Glomerular endothelial cell (primary cell): ENCODE results near the gene USP53. TPM values are rescaled to one million over a fixed set of nuclear protein-coding genes. Genes with fewer than 3 reads are reported as not detected.
"Not testable (repeated sequence)": the region's sequence is repeated elsewhere in the genome, so short reads cannot be mapped to it uniquely, and the experiment has no call there.

Source experiments
- DNase-seq: peaks from one replicate; pipeline ENCODE4 v3.0.0-alpha.2; 2011; ENCODE audit warnings: low read depth, low spot score; ENCODE audit errors: extremely low read depth
- total RNA-seq: library from RNA; depleted of rRNA; stranded (reverse); fragments of >200 nt; gene quantifications from 2 replicates; pipeline ENCODE4 v1.2.3, GENCODE V29; 2015

USP53 gene
- total RNA-seq, 1 donor from 2014 or later = 26.5 TPM

- no peak for DNase-seq
These were observed 15.2 kb downstream of the USP53 start for GRCh38 chr4:119227690-119228089.

GRCh38 chr4:119228406-119228805, 15.9 kb downstream of the USP53 start:
- DNase-seq = no peak

GRCh38 chr4:119229908-119230687, 17.6 kb downstream of the USP53 start:
- DNase-seq = no peak

- no peak for DNase-seq
These were observed 19.0 kb downstream of the USP53 start for GRCh38 chr4:119231491-119231890.

GRCh38 chr4:119232286-119232685, 19.8 kb downstream of the USP53 start:
- DNase-seq = no peak

GRCh38 chr4:119233191-119233590, 20.7 kb downstream of the USP53 start:
- no peak for DNase-seq

GRCh38 chr4:119233750-119234149, 21.2 kb downstream of the USP53 start:
- no peak for DNase-seq

- DNase-seq = no peak
These were observed 24.7 kb downstream of the USP53 start for GRCh38 chr4:119237201-119237600.

- no peak for DNase-seq
These were observed 25.1 kb downstream of the USP53 start for GRCh38 chr4:119237642-119238041.

- peak; percentile 48 for DNase-seq
These were observed 25.7 kb downstream of the USP53 start for GRCh38 chr4:119238068-119238722.

- no peak for DNase-seq
These were observed 27.6 kb downstream of the USP53 start for GRCh38 chr4:119240128-119240527.

- no peak for DNase-seq
These were observed 28.1 kb downstream of the USP53 start for GRCh38 chr4:119240568-119240967.

GRCh38 chr4:119242417-119242816, 29.9 kb downstream of the USP53 start:
- DNase-seq = no peak

- no peak for DNase-seq
These were observed 31.4 kb downstream of the USP53 start for GRCh38 chr4:119243868-119244267.

GRCh38 chr4:119244344-119244743, 31.8 kb downstream of the USP53 start:
- DNase-seq = no peak

- no peak for DNase-seq
These were observed 32.3 kb downstream of the USP53 start for GRCh38 chr4:119244832-119245231.

GRCh38 chr4:119246177-119246733, 33.7 kb downstream of the USP53 start:
- no peak for DNase-seq

GRCh38 chr4:119251037-119251436, 38.5 kb downstream of the USP53 start:
- DNase-seq = not testable (repeated sequence)

GRCh38 chr4:119255223-119255622, 42.7 kb downstream of the USP53 start:
- not testable (repeated sequence) for DNase-seq

GRCh38 chr4:119260528-119260927, 48.0 kb downstream of the USP53 start:
- DNase-seq = no peak

- DNase-seq = no peak
These were observed 49.5 kb downstream of the USP53 start for GRCh38 chr4:119261986-119262385.

- no peak for DNase-seq
These were observed 52.2 kb downstream of the USP53 start for GRCh38 chr4:119264743-119265142.
